ENCODE data around the gene SMG7. TPM values are rescaled to one million over a fixed set of nuclear protein-coding genes. Genes with fewer than 3 reads are reported as not detected.

Gene SMG7
- total RNA-seq, 2 experiments from 2014 or later: 35.2 to 39.1 TPM

- CTCF ChIA-PET: no interaction called here
- Histone ChIP-seq H3K4me3 (ENCODE audit: low read length) (no peak overlapping the region), H3K27ac (ENCODE audit: low read depth in 1 of 2, low read length in 2 of 2) (no peak overlapping the region), H3K4me1 (ENCODE audit: insufficient read depth, low read length) (no peaks in the 10 kb centered on the region), H3K36me3 (ENCODE audit: insufficient read depth, low read length) (peaks cover 90% of the 10 kb centered on the region), H3K27me3 (ENCODE audit: control insufficient read depth in 1 of 2, insufficient read depth in 2 of 2, low read length in 2 of 2) (no peaks in the 10 kb centered on the region), H3K9me3 (ENCODE audit: control insufficient read depth in 1 of 2, insufficient read depth in 1 of 2, low read length in 2 of 2) (no peaks in the 10 kb centered on the region)
- ATAC-seq (ENCODE audit: poor library complexity): peak; percentile 99
- intact Hi-C loops (cut with DNase I, micrococcal nuclease): loop anchor here in 1 of 2 experiments (1.0 to 10.0 kb wide), 4 partner anchors 73 to 373 kb away; no protein-coding TSS in a partner anchor
- TF ChIP-seq, protein P1, sequence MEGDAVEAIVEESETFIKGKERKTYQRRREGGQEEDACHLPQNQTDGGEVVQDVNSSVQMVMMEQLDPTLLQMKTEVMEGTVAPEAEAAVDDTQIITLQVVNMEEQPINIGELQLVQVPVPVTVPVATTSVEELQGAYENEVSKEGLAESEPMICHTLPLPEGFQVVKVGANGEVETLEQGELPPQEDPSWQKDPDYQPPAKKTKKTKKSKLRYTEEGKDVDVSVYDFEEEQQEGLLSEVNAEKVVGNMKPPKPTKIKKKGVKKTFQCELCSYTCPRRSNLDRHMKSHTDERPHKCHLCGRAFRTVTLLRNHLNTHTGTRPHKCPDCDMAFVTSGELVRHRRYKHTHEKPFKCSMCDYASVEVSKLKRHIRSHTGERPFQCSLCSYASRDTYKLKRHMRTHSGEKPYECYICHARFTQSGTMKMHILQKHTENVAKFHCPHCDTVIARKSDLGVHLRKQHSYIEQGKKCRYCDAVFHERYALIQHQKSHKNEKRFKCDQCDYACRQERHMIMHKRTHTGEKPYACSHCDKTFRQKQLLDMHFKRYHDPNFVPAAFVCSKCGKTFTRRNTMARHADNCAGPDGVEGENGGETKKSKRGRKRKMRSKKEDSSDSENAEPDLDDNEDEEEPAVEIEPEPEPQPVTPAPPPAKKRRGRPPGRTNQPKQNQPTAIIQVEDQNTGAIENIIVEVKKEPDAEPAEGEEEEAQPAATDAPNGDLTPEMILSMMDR (IDR thresholded peaks at IDR 0.05): peak; percentile 57
- H3K4me3 Mint-ChIP-seq: no peak overlapping the region
- H3K27me3 Mint-ChIP-seq: no peaks in the 10 kb centered on the region
- peak overlapping the region; percentile 19 for H3K27ac Mint-ChIP-seq
- H3K4me1 Mint-ChIP-seq (ENCODE audit: low read depth): peaks cover 6% of the 10 kb centered on the region
- peaks cover 91% of the 10 kb centered on the region for H3K36me3 Mint-ChIP-seq (ENCODE audit: low read depth)
- POLR2A ChIA-PET: no interaction called here
- DNase-seq: peak in 5 of 14 experiments; percentile 13 to 69 (median 62)
- H3K9me3 Mint-ChIP-seq: no peaks in the 10 kb centered on the region
Observed at GRCh38 chr1:183543619-183544204, 71.4 kb downstream of the SMG7 start.

DNA sequence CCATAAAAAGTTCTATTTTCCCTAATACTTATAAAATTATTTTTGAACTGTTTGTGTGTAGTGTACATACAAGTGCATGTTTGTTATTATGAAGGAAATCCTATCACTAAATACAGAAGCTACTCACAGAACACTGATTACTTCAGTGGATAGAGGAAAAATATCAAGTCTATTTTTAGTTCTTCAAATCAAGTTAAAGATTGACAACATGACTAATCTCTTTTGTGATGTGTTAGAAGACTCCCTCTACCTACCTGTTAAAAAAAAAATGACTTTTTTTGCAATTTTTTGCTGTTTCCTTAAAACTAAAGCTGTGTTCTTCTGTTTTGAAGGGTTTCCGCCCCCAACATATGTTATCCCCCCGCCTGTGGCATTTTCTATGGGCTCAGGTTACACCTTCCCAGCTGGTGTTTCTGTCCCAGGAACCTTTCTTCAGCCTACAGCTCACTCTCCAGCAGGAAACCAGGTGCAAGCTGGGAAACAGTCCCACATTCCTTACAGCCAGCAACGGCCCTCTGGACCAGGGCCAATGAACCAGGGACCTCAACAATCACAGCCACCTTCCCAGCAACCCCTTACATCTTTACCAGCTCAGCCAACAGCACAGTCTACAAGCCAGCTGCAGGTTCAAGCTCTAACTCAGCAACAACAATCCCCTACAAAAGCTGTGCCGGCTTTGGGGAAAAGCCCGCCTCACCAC lies 72.4 kb downstream of the SMG7 start:
- Histone ChIP-seq H3K9me3 (ENCODE audit: control insufficient read depth in 1 of 2, insufficient read depth in 1 of 2, low read length in 2 of 2) (no peaks in the 10 kb centered on the region), H3K4me1 (ENCODE audit: insufficient read depth, low read length) (no peaks in the 10 kb centered on the region), H3K4me3 (ENCODE audit: low read length) (no peak overlapping the region), H3K27me3 (ENCODE audit: control insufficient read depth in 1 of 2, insufficient read depth in 2 of 2, low read length in 2 of 2) (no peaks in the 10 kb centered on the region), H3K27ac (ENCODE audit: low read depth in 1 of 2, low read length in 2 of 2) (no peak overlapping the region), H3K36me3 (ENCODE audit: insufficient read depth, low read length) (peaks cover 92% of the 10 kb centered on the region)
- TF ChIP-seq, protein P1 (IDR thresholded peaks at IDR 0.05): no peak
- ChIA-PET CTCF (no interaction called here), POLR2A (no interaction called here)
- intact Hi-C loops (cut with DNase I, micrococcal nuclease): loop anchor here (5.0 to 10.0 kb wide), 3 partner anchors 80 to 262 kb away; no protein-coding TSS in a partner anchor
- Mint-ChIP-seq H3K36me3 (ENCODE audit: low read depth) (peaks cover 91% of the 10 kb centered on the region), H3K27ac (no peak overlapping the region), H3K9me3 (no peaks in the 10 kb centered on the region), H3K27me3 (no peaks in the 10 kb centered on the region), H3K4me3 (no peak overlapping the region), H3K4me1 (ENCODE audit: low read depth) (peaks cover 6% of the 10 kb centered on the region)
- ATAC-seq (ENCODE audit: poor library complexity) (no peak), DNase-seq (no peak)

DNA sequence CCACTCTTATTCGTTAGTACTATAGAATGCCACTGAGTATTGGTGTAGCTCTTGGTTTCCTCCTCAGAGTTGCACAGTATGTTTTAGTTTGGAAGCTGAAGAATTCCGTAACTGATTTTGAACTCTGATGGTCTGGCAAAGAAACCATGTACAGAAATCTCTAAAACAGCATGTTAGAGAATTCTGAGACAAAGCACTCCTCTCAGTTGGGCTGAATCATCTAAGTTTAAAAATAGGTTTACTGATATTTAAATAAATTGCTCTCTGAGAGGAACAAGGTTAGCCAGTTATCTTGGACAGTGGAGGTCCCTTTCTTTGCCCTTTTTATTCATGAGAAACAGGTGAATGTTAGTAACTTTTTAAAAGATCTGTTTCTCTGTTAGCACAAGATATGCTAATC lies 74.1 kb downstream of the SMG7 start:
- ATAC-seq (ENCODE audit: poor library complexity): no peak
- H3K9me3 ChIP-seq (ENCODE audit: control insufficient read depth in 1 of 2, insufficient read depth in 1 of 2, low read length in 2 of 2): no peaks in the 10 kb centered on the region
- no peak overlapping the region for H3K4me3 ChIP-seq (ENCODE audit: low read length)
- Mint-ChIP-seq H3K36me3 (ENCODE audit: low read depth) (peaks cover 93% of the 10 kb centered on the region), H3K4me3 (no peak overlapping the region), H3K4me1 (ENCODE audit: low read depth) (peaks cover 6% of the 10 kb centered on the region), H3K27ac (no peak overlapping the region), H3K27me3 (no peaks in the 10 kb centered on the region), H3K9me3 (no peaks in the 10 kb centered on the region)
- TF ChIP-seq, protein P1 (IDR thresholded peaks at IDR 0.05): no peak
- no peaks in the 10 kb centered on the region for H3K4me1 ChIP-seq (ENCODE audit: insufficient read depth, low read length)
- H3K27ac ChIP-seq (ENCODE audit: low read depth in 1 of 2, low read length in 2 of 2): no peak overlapping the region
- peaks cover 92% of the 10 kb centered on the region for H3K36me3 ChIP-seq (ENCODE audit: insufficient read depth, low read length)
- ChIA-PET CTCF (no interaction called here), POLR2A (no interaction called here)
- intact Hi-C loops (cut with DNase I, micrococcal nuclease): loop anchor here (5.0 to 10.0 kb wide), 3 partner anchors 78 to 264 kb away; no protein-coding TSS in a partner anchor
- no peak for DNase-seq
- no peaks in the 10 kb centered on the region for H3K27me3 ChIP-seq (ENCODE audit: control insufficient read depth in 1 of 2, insufficient read depth in 2 of 2, low read length in 2 of 2)
